LNCaP clone FGC (cell line): ENCODE data around the gene TBX4.

Experiments used
- DNase-seq: peaks from one replicate; pipeline ENCODE4 v3.0.0-alpha.2; 2011; ENCODE audit warnings: low read depth
- H3K4me3 ChIP-seq: 2 replicates; pipeline ENCODE4 v1.5.1; 2011; ENCODE audit warnings: mild to moderate bottlenecking, low read depth, low read length, control low read depth
- CTCF ChIP-seq: IDR thresholded peaks from 2 replicates; pipeline ENCODE4 v1.5.1; 2012; ENCODE audit warnings: mild to moderate bottlenecking; ENCODE audit not compliant: control insufficient read depth, insufficient read depth; ENCODE audit errors: extremely low read depth

Gene TBX4

GRCh38 chr17:61469474-61469873, 17.3 kb downstream of the TBX4 start:
- H3K4me3 ChIP-seq, result no peak overlapping the region
- DNase-seq, result no peak
- no peak for TF ChIP-seq CTCF

DNA sequence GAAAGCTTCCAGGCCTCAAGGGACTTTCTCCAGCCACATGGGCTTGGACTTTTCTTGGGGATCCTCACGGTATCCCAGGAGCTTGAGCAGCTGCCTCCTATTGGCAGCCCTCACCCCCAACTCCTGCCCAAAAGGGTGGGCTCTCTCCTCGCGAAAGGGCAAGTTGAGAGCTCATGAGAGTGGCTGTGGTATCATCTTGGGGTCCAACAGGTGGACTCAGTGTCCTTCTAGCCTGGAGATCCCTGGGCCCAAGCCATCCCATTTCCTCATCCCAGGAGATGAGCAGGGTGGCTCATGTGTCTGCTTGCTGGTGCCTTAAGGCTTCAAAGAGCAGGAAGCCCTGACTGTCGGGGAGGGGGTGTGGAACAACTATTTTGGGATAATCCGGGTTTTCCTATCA, 17.7 kb downstream of the TBX4 start:
- no peak overlapping the region for H3K4me3 ChIP-seq
- no peak for DNase-seq

DNA sequence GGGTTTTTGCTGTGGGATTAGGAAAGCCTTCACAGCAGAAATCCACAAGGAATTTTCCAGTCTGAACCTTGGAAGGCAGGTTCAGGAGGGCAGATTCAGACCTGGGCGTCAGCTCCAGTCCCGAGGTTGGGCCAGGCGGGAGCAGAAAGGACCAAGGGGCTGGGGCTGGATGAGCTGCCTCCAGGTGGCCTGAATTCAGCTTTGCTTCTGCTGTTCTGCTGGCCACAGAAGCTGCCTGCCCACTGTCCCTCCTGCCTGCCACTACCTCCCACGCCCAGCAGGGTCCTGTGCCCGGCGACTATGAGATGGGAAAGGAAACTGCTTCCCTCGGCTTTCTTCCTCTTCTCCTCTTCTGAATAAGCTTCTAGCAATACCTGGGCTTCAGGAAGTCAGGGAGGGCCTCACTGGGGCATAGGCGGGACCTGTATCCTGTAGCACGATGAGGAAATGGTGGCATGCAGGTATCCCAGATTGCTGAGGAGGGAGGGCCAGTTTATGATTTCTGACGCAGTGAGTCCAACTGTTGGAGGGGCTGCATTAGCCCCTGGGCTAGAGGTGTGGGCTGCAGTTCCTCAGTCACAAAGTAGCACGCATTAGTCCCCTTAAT, 18.4 kb downstream of the TBX4 start:
- TF ChIP-seq CTCF, result no peak
- DNase-seq, result no peak
- no peak overlapping the region for H3K4me3 ChIP-seq

More for the DNA sequence above, 17.7 kb downstream of the TBX4 start:
- TF ChIP-seq CTCF, result no peak

DNA sequence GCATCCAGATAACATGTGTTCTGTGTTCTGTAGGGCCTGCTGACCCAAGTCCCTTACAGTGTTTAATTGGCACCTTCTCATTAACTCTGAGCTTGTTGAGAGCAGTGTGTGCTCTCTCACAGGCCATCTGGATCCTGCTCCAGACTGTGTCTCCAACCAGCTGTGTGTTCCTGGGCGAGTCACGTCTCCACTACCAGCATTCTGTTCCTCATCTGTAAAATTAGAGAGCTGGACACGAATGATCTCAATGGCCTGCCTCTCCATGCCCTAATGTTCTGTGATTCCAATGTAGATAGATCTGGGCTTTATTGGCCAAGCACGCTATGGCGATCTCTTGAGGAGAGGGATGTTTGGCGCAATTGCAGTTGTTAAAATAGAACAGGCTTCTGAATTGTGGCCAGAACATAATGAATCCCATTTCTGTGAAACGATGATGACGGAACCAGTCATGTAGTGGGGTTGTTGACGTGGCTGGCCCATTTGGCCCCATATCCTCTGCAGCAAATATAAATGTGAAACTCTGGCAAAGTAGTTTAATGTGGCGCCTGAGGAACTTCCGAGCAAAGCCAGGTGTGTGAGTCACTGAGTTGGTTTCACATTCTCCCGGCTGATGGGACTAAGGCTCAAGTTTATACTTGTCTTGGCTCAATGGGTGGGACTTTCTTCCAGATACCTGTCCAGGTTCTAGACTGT, 22.2 kb downstream of the TBX4 start:
- no peak overlapping the region for H3K4me3 ChIP-seq
- no peak for TF ChIP-seq CTCF
- no peak for DNase-seq

DNA sequence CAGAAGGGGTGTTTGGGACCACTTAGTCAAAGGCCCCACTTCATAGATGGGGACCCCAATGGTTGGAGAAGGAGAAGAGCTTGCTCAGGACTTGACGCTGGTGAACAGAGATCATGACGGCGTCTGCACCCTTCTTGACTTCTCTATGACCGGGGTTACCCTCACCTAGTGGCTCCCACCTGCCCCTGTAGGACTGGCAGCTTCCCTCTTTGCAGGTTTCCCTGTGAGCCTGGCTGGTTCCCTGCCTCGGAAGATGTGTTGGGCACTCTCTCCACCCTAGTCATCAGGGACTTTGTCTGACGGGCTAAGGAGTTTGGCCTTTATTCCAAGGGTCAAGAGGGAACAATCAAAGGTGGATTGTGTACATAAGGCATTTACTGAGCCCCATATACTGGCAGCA, 22.7 kb downstream of the TBX4 start:
- no peak for TF ChIP-seq CTCF

DNA sequence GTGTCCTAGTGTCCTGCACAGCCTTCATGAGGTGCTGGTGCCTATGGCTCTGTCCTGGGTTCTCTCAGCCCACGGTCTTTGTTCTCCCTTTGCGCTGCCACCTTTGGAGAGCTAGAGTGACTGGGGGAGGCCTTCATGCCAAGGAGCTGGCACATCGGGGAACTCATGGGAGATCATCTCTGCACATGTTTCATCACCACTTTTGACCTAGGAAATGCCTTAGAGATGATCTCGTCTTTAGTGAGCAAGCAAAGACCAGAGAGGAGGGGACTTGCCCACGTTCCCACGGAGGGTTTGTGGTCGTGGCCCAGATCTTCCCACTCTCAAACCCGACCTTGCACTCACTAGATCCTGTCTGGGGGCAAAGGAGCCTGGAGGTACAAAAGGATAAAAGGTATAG, 23.5 kb downstream of the TBX4 start:
- DNase-seq, result no peak
- no peak overlapping the region for H3K4me3 ChIP-seq
- TF ChIP-seq CTCF, result no peak

More for the DNA sequence above, 22.7 kb downstream of the TBX4 start:
- H3K4me3 ChIP-seq, result no peak overlapping the region
- DNase-seq, result no peak
